ENCODE results near the gene KRTAP4-9. TPM values are rescaled to one million over a fixed set of nuclear protein-coding genes. Genes with fewer than 3 reads are reported as not detected.

The KRTAP4-9 gene
- total and polyA plus RNA-seq, 9 of the 15 experiments (the other 6 are each of a cell fraction or from before 2014, with no cell fraction given), result not detected

DNA sequence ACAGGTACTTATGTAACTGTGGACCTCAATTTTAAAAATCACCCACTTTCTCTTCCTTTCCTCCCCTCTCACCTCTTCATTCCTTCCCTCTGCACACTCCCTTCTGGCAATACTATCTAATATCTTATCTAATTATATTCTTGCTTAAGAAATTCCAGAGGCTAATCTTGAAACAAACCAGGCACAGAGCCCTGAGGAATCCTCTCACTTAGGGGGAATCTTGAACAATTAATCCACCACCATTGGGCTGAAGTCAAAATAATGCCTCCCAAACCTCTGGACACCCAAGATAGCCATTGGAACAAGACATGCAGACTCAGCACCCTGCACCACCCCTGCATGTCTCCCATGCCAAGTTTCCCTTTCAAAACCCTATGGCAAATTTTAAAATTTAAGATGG lies 36.2 kb downstream of the KRTAP4-9 start:
- H2AFZ ChIP-seq (ENCODE audit: low read depth, low read length), result no peak overlapping the region
- no peak for DNase-seq (ENCODE audit: extremely low read depth in 1 of 4, low spot score in 3 of 4)
- no peaks in the 10 kb centered on the region for H3K9me1 ChIP-seq (ENCODE audit: control insufficient read depth, insufficient read depth, low read length)
- no peak overlapping the region for H3K27ac ChIP-seq (ENCODE audit: extremely low read depth, low read depth, low read length)
- in situ Hi-C loops (cut with MboI) (no loop called here), intact Hi-C loops (cut with micrococcal nuclease) (no loop called here)
- no peaks in the 10 kb centered on the region for H4K20me1 ChIP-seq (replicated peaks; ENCODE audit: control insufficient read depth, insufficient read depth, low read length)
- no peak overlapping the region for H3K9ac ChIP-seq (ENCODE audit: insufficient read depth in 1 of 2, low read depth in 2 of 2, low read length in 2 of 2)
- no peaks in the 10 kb centered on the region for H3K79me2 ChIP-seq (ENCODE audit: control insufficient read depth, insufficient read depth, low read length)
- no peaks in the 10 kb centered on the region for H3K27me3 ChIP-seq (ENCODE audit: control insufficient read depth in 2 of 2, insufficient read depth in 2 of 2, low read length in 2 of 2)
- no TSS peak for BruUV-seq (replicated peaks)
- no peaks in the 10 kb centered on the region for H3K4me1 ChIP-seq (replicated peaks in 1 of 2; ENCODE audit: control insufficient read depth in 2 of 2, insufficient read depth in 2 of 2, low read length in 2 of 2)
- ChIA-PET CTCF (ENCODE audit: low intra/inter-chr PET ratio) (no interaction called here), POLR2A (no interaction called here)
- no peaks in the 10 kb centered on the region for H3K9me3 ChIP-seq (replicated peaks; ENCODE audit: control insufficient read depth, insufficient read depth, low read depth, low read length)
- H3K4me3 ChIP-seq, result no peak overlapping the region
- FAIRE-seq, result no peak
- no peaks in the 10 kb centered on the region for H3K36me3 ChIP-seq (ENCODE audit: control insufficient read depth, insufficient read depth, low read length)
- no peak overlapping the region for H3K4me2 ChIP-seq (ENCODE audit: insufficient read depth, low read length)
- TF ChIP-seq MBD2 (IDR thresholded peaks at IDR 0.05; ENCODE audit: borderline replicate concordance, low read depth) (no peak), NR2C2 (CRISPR knock-in tag; IDR thresholded peaks at IDR 0.05) (no peak), NR2C2 (tag; IDR thresholded peaks at IDR 0.05) (no peak), RCOR1 (IDR thresholded peaks at IDR 0.05; ENCODE audit: borderline replicate concordance in 1 of 2, low read depth in 2 of 2, low read length in 2 of 2) (no peak), RAD21 (CRISPR knock-in tag; conservative IDR thresholded peaks at IDR 0.05 in 1 of 2, IDR thresholded peaks at IDR 0.05 in 1 of 2) (no peak), CREBBP (IDR thresholded peaks at IDR 0.05; ENCODE audit: low read depth, low read length) (no peak), U2AF1 (optimal IDR thresholded peaks at IDR 0.05; ENCODE audit: low read depth, low read length) (no peak), ZNF780A (CRISPR knock-in tag; IDR thresholded peaks at IDR 0.05) (no peak), ZBTB1 (CRISPR knock-in tag; IDR thresholded peaks at IDR 0.05; ENCODE audit: borderline replicate concordance, low read depth) (no peak), CAMTA2 (CRISPR knock-in tag; conservative IDR thresholded peaks at IDR 0.05) (no peak), BHLHE40 (IDR thresholded peaks at IDR 0.05; ENCODE audit: low read length) (no peak), PPARD (CRISPR knock-in tag; IDR thresholded peaks at IDR 0.05) (no peak), ZBTB17 (CRISPR knock-in tag; IDR thresholded peaks at IDR 0.05) (no peak), HMGN3 (IDR thresholded peaks at IDR 0.05; ENCODE audit: borderline replicate concordance, extremely low read depth, insufficient read length, low read depth, low read length) (no peak), DMBX1 (CRISPR knock-in tag; IDR thresholded peaks at IDR 0.05; ENCODE audit: borderline replicate concordance) (no peak), GABPB1 (CRISPR knock-in tag; IDR thresholded peaks at IDR 0.05) (no peak)
- TF ChIP-seq, protein P1, sequence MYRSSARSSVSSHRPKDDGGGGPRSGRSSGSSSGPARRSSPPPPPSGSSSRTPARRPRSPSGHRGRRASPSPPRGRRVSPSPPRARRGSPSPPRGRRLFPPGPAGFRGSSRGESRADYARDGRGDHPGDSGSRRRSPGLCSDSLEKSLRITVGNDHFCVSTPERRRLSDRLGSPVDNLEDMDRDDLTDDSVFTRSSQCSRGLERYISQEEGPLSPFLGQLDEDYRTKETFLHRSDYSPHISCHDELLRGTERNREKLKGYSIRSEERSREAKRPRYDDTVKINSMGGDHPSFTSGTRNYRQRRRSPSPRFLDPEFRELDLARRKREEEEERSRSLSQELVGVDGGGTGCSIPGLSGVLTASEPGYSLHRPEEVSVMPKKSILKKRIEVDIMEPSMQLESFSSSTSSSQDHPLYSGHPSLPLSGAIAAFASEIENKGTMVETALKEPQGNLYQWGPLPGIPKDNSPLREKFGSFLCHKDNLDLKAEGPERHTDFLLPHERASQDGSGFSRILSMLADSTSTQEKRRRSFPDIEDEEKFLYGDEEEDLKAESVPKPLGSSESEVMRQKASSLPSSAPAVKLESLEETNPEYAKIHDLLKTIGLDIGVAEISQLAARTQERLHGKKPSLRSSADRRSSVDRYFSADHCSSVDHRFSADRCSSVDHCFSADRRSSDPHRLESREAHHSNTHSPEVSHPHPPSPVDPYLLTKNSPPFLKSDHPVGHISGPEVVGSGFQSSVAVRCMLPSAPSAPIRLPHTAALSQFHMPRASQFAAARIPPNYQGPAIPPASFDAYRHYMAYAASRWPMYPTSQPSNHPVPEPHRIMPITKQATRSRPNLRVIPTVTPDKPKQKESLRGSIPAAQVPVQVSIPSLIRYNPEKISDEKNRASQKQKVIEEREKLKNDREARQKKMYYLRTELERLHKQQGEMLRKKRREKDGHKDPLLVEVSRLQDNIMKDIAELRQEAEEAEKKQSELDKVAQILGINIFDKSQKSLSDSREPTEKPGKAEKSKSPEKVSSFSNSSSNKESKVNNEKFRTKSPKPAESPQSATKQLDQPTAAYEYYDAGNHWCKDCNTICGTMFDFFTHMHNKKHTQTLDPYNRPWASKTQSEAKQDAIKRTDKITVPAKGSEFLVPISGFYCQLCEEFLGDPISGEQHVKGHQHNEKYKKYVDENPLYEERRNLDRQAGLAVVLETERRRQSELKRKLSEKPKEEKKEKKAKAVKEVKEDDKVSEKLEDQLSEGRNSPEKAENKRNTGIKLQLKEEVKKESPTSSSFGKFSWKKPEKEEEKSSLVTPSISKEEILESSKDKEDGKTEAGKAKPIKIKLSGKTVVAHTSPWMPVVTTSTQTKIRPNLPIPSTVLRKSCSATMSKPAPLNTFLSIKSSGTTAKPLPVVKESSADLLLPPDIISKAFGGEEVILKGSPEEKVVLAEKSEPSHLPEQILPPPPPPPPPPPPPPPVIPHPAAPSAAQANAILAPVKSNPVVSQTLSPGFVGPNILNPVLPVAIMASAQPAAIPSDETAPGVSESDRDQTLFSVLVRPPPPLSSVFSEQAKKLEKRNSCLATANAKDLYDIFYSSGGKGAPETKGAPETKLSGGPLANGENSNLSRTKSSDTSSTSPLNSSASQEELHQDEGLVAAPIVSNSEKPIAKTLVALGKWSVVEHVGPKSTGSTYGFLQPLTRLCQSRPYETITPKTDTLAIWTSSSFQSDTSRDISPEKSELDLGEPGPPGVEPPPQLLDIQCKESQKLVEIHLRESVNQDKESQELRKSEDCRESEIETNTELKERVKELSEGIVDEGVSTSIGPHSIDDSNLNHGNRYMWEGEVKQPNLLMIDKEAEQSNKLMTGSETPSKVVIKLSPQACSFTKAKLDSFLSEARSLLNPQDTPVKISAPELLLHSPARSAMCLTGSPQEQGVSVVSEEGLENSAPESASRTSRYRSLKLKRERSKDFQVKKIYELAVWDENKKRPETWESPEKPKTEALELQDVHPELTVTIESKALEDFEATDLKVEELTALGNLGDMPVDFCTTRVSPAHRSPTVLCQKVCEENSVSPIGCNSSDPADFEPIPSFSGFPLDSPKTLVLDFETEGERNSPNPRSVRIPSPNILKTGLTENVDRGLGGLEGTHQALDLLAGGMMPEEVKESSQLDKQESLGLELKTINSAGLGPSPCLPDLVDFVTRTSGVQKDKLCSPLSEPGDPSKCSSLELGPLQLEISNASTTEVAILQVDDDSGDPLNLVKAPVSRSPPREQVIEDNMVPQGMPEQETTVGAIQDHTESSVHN (IDR thresholded peaks at IDR 0.05; ENCODE audit: borderline replicate concordance in 1 of 2, low read depth in 1 of 2), result no peak
- no peak for ATAC-seq
